ENCODE data around the gene DLGAP1.

DLGAP1 gene

DNA sequence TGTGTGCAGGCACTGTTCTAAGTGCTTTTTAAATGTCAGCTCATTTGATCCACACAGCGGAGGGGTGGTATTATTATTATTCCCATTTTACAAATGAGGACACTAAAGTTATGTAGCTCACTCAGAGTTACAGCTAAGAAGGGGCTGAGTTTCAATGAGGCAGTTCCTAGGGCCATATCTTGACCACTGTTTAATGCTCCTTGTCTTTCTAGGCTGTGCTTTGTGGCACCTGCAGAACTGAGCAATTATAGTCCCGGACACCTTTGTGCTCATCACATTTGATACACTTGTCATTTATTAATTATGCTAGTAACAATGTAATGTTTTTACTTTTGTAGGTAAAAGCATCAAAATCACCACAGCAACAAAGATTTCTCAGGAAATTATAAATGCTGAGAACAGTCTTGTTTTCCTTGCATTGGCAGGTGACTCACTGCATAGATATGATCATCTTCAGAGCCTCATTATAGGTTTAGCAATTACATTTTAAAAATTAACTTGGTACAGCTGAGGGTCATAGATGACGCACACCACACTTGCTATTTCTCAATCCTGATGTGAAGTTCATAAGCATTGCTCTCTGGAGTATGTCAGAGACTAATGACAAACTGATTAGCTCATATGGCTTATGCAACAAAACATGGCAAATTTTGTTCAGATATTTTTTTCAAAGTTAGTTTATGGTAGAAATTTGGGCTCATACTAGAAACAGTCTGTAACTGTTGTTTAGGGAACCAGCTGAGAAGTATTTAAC lies 638.3 kb downstream of the DLGAP1 start:
- DNase-seq (ENCODE audit: low read depth) = no peak

DNA sequence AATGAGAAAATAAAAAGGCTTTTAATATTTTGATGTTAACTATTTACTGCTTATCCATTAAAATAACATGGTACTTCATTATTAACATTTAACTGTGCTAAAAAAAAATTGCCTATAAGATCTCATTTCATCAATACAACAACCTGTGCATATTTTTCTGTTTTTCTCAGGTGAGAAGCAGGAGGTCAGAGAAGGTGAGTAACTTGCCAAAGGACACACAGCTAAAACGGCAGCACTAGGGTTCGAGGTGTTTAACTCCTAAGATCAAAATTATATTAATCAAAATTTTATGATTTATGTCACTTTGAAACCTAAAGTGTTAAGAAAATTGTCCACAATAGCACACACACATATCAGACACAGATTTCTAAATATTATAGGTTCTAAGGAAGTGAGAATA lies 639.1 kb downstream of the DLGAP1 start:
- no peak for DNase-seq (ENCODE audit: low read depth)

GRCh38 chr18:3814816-3815215 lies 640.3 kb downstream of the DLGAP1 start:
- no peak for DNase-seq (ENCODE audit: low read depth)

GRCh38 chr18:3810296-3810695 lies 644.8 kb downstream of the DLGAP1 start:
- DNase-seq (ENCODE audit: low read depth) = no peak

DNA sequence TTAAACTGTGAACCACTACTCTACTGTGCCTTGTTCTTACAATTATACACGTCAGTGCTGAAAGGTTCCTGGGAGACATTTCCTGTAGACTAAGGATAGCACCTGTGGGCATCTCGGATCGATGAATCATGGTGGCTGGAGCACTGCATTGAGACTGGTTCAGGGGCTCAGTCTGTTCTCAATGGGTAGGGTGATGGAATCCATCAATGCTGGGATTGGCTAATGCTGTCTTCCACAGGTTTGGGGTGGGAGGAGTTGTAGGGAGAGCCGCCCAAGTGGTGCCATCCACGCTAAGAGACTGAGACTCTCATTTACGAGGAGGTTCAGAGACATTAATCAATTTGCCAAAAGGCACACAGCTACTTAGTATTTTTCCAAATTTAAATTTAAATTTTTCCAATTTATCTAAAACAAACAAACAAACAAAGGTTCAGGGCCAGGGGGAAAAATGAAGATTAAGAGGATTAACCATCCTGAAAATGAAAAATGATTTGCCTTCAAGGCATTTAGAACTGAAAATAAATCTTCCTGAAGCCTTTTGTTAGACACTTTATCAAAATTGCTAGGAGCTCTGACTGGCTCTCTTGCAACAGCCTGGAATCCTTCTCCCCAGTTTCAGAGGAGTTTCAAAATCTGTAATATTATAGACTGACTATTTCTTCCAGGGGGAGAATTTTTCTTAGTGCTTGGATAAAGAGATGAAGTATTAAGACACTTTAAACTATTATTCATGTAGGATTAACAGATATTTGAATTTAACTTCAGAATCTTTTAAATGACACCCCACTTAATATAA lies 645.9 kb downstream of the DLGAP1 start:
- no peak for DNase-seq (ENCODE audit: low read depth)

DNA sequence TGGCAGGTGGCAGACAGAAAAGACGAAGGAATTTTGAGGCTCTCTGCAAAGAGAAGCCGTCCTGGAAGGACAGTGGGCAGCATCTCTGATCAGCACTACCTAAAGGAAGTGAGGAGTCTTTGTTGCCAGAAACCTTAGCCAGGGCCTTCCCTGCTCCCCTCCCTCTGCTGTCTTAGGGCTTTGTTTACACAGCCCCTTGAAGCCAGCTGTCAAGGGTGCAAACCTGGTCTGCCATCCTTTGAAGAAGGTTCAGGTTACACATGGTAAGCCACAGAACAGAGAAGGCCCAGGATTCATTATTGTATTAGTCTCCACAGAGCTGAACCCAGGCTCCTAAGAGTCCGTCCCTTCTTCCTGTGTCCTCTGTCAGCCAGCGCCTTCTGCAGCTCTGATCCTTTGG lies 648.5 kb downstream of the DLGAP1 start:
- DNase-seq (ENCODE audit: low read depth) = no peak

- no peak for DNase-seq (ENCODE audit: low read depth)
These were observed 650.8 kb downstream of the DLGAP1 start for GRCh38 chr18:3804336-3804735.

GRCh38 chr18:3803350-3803749 lies 651.8 kb downstream of the DLGAP1 start:
- DNase-seq (ENCODE audit: low read depth) = no peak

DNA sequence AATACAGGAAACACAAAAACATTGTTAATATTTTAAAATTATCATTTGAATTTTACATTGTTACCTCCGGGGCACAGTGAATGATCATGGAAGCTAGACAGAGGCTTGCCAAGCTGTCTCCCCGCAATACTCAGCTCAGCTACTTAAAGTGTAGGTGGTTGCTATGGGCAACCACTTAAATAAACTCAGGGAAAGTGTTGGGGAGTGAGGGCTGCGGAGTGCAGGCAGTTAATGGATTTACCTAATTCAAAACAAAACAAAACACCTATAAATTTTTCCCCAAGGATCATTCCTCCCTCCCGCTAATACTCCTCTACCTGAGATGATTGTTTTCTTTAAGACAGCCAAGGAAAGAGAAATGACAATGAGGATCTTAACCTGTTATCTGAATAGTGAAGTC lies 655.6 kb downstream of the DLGAP1 start:
- DNase-seq (ENCODE audit: low read depth) = no peak

GRCh38 chr18:3798032-3798431 lies 657.1 kb downstream of the DLGAP1 start:
- no peak for DNase-seq (ENCODE audit: low read depth)

- no peak for DNase-seq (ENCODE audit: low read depth)
These were observed 658.7 kb downstream of the DLGAP1 start for GRCh38 chr18:3796434-3796833.

GRCh38 chr18:3794537-3795348 lies 660.4 kb downstream of the DLGAP1 start:
- no peak for DNase-seq (ENCODE audit: low read depth)

- DNase-seq (ENCODE audit: low read depth) = no peak
These were observed 661.6 kb downstream of the DLGAP1 start for GRCh38 chr18:3793545-3793944.

- no peak for DNase-seq (ENCODE audit: low read depth)
These were observed 662.0 kb downstream of the DLGAP1 start for GRCh38 chr18:3793111-3793510.

- DNase-seq (ENCODE audit: low read depth) = no peak
These were observed 662.4 kb downstream of the DLGAP1 start for GRCh38 chr18:3792711-3793110.

DNA sequence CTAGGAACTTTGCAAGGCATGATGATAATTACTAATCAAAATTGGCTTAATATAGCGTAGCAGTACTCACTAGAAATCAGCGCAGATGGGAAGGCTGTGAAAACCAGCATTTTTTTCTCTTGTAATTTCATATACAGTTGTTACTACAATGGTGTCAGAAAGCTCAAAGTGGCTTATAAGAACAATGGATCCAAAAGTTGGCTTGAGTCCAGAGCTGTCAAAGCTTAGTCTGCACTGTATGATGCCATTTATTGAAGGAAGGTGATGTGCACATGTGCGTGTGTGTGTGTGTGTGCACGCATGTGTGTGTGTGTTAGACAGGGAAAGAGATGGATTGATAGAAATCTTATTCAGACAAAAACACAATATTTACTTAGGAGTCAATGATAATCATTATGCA lies 663.9 kb downstream of the DLGAP1 start:
- DNase-seq (ENCODE audit: low read depth) = no peak

- DNase-seq (ENCODE audit: low read depth) = no peak
These were observed 664.4 kb downstream of the DLGAP1 start for GRCh38 chr18:3790703-3791102.

DNA sequence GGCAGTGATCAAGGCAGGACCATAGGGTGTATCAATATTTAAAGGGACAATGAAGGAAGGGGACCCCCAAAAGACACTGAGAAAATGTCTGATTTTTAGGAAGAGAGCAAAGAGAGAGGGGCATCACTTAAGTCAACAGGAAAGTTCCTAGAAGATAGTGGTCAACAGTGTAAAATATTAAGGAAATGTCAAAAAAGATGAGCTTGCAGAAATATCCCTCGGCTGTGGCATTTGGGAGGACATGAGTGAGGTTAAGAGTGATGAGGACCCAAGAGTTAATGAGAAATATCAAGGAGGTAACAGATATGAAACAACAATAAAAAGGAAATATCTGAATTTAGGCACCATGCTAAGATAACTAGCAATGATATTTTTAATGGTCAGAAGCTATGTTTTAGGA lies 665.6 kb downstream of the DLGAP1 start:
- DNase-seq (ENCODE audit: low read depth) = no peak

DNA sequence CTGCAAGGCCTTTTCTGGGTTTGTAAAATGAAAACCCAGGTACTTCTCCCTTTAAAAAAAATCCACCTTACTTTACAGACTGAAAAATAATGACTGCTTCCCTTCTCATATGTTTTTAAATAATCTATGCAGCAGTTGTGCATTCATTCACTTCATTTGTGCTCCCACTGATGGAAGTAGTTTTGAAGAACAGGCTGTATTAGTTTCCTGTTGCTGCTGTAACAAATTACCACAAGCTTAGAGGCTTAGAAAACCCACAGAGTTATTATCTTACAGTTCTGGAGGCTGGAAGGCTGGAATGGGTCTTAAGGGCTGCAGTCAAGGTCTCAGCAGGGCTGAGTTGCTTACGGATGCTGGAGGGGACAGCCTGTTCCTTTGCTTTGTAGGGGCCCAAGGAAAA lies 670.2 kb downstream of the DLGAP1 start:
- DNase-seq (ENCODE audit: low read depth) = no peak

DNA sequence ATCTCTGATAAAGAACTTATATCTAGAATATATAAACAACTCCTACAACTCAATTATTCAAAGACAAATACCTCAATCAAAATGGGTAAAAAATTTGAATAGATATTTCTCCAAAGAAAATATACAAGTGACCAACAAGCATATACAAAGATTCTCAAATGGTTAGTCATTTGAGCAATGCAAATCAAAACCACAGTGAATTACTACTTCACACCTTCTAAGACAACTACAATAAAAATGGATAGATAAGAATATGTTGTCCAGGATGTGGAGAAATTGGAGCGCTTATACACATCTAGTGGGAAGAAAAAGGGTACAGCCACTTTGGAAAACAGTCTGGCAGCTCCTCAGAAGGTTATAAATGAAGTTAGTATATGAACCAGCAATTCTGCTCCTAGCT lies 672.2 kb downstream of the DLGAP1 start:
- no peak for DNase-seq (ENCODE audit: low read depth)

GRCh38 chr18:3777719-3778118 lies 677.4 kb downstream of the DLGAP1 start:
- no peak for DNase-seq (ENCODE audit: low read depth)

GRCh38 chr18:3777122-3777521 lies 678.0 kb downstream of the DLGAP1 start:
- DNase-seq (ENCODE audit: low read depth) = no peak

GRCh38 chr18:3775996-3776395 lies 679.1 kb downstream of the DLGAP1 start:
- DNase-seq (ENCODE audit: low read depth) = no peak
